NCI-H1436 treated with DMSO at 0.1 percent for 48 hours (cell line): ENCODE data around the gene VTI1B.
A peak's percentile ranks its signal among the peaks of the same experiment; 100 is the strongest.
"Not testable (repeated sequence)": the region's sequence is repeated elsewhere in the genome, so short reads cannot be mapped to it uniquely, and the experiment has no call there.

Experiments
- DNase-seq: peaks from one replicate; lab custom pipeline; 2025; lab: John Stamatoyannopoulos, UW

Gene VTI1B

GRCh38 chr14:67630186-67630585, 44.2 kb downstream of the VTI1B start:
- DNase-seq = no peak

DNA sequence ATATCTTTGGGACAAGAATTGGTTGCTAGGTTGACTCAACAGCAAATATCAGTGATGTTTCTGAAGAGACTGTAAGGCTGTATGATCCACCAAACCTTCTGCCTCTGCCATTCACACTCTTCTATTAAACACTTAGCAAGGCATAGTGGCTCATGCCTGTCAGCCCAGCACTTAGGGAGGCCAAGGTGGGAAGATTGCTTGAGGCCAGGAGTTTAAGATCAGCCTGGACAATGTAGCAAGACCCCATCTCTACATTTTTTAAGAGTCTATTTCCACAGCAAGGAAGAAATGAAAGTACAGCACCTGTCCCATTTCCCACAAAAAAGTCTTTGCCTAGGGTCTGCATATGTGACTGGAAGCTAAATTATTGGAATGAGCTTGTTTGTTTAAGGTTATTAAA, 46.9 kb downstream of the VTI1B start:
- no peak for DNase-seq

GRCh38 chr14:67626131-67626530, 48.3 kb downstream of the VTI1B start:
- DNase-seq = not testable (repeated sequence)

GRCh38 chr14:67623114-67623513, 51.3 kb downstream of the VTI1B start:
- no peak for DNase-seq

- no peak for DNase-seq
These were observed 51.8 kb downstream of the VTI1B start for GRCh38 chr14:67622675-67623074.

GRCh38 chr14:67620217-67620785, 54.1 kb downstream of the VTI1B start:
- DNase-seq = no peak

- peak; percentile 68 for DNase-seq
These were observed 54.8 kb downstream of the VTI1B start, which contains the start of gene ARG2 for GRCh38 chr14:67619446-67620216. Gene ARG2, plus strand, starts transcription at chr14:67619920. Its CDS starts 58 bp downstream, at chr14:67619978.

- DNase-seq = peak; percentile 15
These were observed 55.8 kb downstream of the VTI1B start for GRCh38 chr14:67618617-67619063.

GRCh38 chr14:67610491-67610890, 63.9 kb downstream of the VTI1B start:
- DNase-seq = no peak

DNA sequence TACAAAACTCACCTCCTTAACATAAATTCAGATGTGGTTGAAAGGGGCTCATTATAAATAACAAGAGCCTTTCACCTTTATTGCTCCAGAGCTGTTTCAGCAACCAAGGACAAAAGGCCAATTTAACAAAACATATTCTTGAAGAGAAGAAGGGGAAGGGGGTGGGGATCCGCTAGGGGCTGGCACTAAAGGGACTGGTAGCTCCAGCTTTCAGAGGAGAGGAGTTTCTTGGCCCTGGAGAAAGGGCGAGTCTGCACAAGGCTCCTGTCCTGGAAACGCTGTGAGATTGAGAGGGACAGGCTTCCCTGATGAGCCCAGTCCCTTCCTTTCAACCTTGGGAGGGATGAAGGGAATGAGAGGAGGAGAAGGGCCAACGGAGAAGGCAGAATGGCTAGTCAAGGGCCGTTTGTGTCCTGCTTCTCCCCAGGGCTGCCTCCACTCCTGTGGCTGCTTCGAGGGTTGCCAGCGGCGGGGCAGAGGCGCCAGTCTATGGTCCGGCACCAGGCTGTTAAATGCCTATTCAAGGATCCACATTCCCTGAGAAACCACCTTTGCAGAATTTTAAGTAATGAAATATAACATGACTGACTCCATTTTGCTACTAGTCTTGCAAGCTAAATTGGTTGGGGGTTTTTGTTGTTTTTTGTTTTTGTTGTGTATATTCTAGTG, 64.7 kb downstream of the VTI1B start:
- DNase-seq = no peak

DNA sequence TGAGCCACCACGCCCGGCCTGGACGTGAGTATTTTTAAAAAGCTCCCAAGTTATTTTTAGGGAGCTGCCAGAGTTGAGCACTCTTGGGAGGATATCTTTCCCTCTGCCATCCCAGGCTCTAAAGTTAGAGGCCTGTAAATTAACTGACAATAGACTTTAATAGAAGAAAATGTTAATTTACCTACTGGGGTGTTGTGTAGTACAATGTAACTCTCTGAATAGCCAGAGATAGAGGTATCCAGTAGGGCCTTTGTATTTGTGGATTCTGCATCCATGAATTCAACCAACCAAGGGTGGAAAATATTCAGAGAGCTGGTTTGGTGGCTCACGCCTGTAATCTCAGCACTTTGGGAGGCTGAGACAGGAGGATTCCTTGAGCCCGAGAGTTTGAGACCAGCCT, 66.8 kb downstream of the VTI1B start:
- no peak for DNase-seq

- DNase-seq = no peak
These were observed 71.4 kb downstream of the VTI1B start for GRCh38 chr14:67602995-67603545.

DNA sequence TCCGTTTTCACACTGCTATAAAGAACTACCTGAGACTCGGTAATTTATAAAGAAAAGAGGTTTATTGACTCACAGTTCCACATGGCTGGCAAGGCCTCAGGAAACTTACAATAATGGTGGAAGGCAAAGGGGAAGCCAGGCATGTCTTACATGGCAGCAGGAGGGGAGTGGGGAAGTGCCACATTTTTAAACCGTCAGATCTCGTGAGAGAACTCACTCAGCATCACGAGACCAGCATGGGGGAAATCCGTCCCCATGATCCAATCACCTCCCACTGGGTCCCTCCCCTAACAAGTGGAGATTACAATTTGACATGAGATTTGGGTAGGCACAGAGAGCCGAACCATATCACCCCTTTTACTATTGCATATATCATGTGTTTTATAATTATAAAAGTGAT, 72.4 kb downstream of the VTI1B start:
- no peak for DNase-seq

GRCh38 chr14:67600562-67600974, 73.9 kb downstream of the VTI1B start:
- DNase-seq = not testable (repeated sequence)

DNA sequence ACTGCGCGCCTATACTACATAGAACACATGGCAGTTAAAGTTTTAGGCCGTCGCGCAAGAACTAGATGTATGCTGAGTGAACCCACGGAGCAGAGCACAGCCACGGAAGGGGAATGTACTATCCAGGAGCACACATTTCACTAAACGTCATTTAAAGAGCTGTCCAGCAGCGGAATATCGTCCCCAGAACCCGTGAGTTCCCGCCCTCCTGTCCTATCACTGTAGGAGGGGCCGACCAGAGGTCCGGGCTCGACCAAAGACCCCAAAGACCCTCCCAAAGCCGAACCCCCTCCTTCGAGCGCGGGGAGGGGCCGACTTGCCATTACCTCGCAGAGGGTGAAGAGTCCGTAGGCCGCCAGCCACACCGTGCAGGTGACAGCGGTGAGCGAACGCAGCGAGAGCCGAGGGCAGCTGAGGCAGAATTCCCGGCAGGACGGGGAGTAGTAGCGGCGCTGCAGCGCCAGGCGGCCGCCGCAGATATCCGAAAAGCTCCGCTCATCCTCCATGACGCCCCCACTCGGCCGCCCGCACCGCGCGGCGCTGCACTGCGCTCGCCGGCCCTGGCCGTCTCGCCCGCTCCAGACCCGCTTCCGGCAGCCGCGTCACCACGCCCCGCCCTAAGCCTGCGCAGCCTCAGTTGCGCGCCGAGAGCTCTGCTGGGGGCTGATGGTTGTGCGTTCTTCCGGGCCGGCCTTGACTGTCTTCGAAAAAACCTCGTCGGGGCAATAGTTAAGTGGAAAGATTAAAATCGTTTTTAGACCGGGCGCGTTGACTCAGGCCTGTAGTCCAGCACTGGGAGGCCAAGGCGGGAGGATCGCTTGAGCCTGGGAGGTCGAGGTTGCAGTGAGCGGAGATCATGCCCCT, 74.5 kb downstream of the VTI1B start, which contains the start of gene PIGH:
Gene PIGH, minus strand, starts transcription at position 571 of the 864 bp plus-strand sequence. Its CDS starts 65 bp downstream, at position 506.
- no peak for DNase-seq
